NCI-H1092 treated with DMSO at 0.1 percent for 48 hours (cell line): ENCODE data around the gene MRPL48.
"Not testable (repeated sequence)": the region's sequence is repeated elsewhere in the genome, so short reads cannot be mapped to it uniquely, and the experiment has no call there.

Experiments
- DNase-seq: peaks from one replicate; lab custom pipeline; 2025; lab: John Stamatoyannopoulos, UW

MRPL48 gene

DNA sequence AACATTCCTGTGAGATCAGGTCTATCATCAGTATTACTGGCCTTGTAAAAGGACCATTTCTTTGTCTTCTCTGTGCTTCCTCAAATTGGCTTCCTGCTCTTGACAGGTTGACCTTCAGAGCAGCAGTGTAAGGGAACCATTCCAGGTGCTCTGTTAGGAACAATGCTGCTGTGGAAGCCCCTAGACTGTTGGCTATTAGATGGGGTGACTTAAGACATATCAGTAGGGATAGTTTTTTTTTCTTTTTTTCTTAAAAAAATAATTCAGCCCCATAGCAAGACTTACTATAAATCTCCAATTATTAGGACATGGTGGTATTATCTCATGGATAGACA lies 51.4 kb downstream of the MRPL48 start:
- DNase-seq, result no peak

DNA sequence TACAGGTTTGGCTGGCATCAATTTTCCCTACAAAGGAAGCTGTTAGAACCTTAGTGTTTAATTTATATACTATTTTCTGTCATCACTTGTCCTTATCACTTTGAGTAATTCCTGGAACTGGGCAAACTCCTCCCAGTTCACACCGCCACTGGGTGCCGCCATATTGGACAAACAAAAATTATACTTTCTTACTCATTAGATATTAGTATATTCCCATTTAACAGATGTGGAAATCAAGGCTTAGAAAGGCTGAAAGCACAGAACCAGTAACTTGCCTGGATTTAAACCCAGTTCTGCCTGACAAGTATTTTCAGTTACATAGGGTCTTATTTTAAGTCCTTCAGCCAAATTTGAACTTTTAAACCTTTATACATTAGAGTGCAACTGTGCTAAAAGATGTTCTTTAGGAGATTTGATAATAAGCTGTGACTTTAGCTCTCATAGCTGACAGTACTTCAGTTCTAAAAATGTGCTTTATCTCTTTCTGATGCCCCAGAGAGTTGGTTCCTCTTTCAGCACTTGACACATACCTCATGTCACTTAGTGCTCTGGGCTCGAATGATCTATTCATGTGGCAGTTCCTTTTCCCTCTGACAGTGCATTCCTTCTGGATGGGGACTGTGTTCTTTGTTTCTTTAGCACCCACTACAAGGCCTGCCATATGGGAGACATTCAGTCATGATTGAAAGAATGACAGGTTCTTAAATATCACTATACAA lies 63.5 kb downstream of the MRPL48 start:
- DNase-seq, result no peak

GRCh38 chr11:73852049-73852448 lies 64.4 kb downstream of the MRPL48 start:
- no peak for DNase-seq

DNA sequence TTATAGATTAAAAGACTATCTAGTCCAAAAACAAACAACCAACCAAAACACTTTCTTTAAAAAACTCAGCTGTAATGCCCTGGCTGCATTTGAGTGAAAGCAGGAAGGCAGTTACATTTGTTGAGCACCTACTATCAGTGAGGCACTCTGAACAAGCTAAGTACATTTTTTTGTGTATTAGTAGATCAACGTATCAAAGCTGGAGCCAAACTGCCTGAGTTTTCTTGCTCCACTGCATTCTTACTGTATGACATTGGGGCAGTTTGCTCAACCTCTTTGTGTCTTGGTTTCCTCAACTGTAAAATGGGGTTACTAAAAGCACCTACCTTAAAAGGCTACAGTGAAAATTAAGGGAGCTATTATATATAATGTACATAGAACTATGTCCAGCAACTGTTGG lies 67.0 kb downstream of the MRPL48 start:
- DNase-seq, result no peak

DNA sequence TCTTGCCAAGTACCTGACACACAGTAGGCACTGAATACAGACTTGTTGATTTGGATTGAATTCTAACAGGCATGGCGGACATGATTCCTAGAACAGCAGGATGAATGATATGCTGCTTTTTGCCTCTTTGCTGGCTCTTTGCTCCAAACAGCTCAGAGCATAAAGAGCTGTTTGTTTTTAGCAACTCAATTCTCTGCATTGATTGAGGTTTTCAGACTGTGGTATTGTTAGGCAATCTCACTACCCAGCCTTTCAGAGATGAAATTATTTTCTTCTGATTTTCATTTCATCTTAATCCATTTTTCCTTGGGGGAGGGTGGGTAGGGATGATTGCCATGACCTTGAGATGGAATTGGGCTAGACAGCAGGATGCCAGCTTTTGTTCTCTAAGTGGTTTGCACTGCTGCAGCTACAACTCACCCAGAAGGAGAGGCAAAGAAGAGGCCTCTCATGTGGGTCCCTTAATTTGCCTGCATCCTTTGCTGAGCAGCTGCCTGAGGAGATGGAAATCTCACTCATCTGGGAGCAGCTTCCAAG lies 68.4 kb downstream of the MRPL48 start:
- DNase-seq, result peak; percentile 50

GRCh38 chr11:73859671-73860070 lies 72.0 kb downstream of the MRPL48 start:
- no peak for DNase-seq

GRCh38 chr11:73860202-73860601 lies 72.5 kb downstream of the MRPL48 start:
- no peak for DNase-seq

- no peak for DNase-seq
Observed at GRCh38 chr11:73862986-73863385, 75.3 kb downstream of the MRPL48 start.

DNA sequence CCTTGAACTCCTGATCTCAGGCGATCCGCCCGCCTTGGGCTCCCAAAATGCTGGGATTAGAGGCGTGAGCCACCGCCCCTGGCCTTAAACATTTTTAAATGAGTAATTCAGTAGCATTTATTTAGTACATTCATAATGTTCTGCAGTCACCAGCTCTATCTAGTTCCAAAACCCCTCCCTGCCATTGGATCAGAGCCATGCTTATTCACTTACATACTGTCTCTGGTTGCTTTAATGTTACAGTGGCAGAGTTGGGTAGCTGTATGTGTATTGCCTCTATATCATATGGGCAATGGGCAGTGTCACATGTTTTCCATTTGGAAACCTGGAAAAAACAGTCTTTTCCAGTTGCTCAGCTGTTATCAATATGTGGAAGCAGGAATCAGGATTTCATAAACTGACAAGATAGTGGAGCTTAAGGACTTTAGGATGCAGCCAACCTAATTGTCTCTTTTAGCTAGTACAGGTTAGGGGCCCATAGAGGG lies 78.5 kb downstream of the MRPL48 start:
- no peak for DNase-seq

GRCh38 chr11:73866586-73866996 lies 78.9 kb downstream of the MRPL48 start:
- DNase-seq, result no peak

GRCh38 chr11:73869332-73869949 lies 81.8 kb downstream of the MRPL48 start:
- no peak for DNase-seq

DNA sequence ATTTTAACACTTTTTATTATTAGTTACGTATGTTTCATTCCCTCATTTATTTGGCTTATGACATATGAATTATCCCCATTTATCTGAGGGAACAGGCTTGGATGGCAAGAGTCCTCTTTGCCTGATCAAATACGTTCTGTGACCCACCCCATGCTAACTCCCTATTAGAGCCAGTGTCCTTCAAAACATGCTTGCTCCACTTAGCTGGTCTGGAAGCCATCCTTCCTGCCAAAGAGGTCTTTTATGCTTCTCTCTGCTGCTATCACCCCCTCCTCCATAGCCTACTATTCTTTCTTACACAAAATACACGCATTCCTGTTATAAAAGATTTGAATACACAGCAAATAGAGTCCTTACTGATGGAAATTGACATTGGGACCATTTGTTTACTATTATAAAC lies 82.6 kb downstream of the MRPL48 start:
- DNase-seq, result no peak

DNA sequence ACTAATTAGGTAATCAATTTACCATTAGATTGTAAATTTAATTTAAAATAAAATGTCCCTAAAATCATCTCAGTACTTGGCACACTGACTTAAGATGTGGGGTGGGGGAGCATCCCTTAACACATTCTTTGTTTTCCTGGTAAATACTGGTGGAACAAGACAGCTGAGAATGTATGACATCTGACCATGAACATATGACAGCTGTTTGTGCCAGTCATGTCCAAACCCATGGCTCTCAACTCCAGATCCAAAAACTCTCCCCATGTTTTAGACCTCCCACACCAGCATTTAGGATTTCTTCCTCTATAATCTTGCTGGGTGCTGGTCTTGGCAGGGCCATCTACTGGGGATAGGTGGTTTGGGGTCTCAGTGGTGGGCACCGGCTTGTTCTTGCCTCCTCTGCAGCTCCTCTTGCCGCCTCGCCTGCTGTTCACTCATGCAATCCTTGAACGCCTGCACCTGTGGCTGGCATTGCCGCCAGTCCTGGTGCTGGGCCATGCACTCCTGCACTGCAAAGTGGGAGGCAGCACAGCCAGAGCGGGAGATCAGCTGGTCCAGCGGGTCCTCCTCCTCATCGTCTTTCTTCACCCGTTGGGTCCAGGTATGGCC lies 85.2 kb downstream of the MRPL48 start:
- DNase-seq, result no peak

GRCh38 chr11:73875380-73875779 lies 87.7 kb downstream of the MRPL48 start:
- no peak for DNase-seq

GRCh38 chr11:73875840-73876239 lies 88.2 kb downstream of the MRPL48 start:
- peak; percentile 30 for DNase-seq

DNA sequence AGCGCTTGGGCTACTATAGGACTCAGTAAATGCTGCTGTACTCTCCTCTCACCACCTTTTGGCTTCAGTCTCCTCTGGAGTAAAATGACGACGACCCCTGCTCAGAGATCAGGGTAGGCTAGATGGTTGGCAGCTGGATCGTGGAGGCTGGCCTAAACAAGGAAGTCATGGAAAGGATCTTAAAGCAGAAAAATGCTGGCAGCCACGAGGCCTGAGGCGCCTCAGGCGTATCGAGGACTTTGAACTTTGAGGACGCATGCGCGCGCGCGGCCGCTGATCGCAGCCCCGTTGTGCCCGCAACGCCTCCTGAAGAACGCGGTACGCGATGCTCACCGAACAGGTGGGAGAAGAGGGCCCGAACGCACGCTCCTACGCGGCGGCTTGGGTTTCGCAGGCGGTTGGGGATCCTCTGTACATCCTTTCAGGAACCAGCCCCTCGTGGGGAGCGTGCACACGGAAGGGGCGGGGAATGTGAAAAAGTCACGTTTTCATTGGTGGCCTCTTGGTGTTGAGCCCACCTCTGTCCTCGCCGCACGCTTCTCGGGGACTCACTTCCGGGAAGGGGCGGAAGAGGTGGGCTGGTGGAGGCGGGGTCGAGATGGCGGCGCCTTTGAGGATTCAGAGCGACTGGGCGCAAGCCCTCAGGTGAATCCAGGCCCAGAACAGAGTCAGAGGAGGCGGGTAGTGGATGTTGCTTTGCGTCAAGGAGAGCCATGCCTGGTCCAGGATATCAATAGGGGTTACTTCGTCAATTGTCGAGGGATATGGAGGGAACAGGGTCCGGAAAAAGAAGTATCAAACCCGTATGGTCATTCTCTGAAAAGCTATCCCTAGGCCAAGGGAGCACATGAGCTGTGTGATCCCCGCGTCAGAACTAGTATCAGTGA lies 89.0 kb downstream of the MRPL48 start, which contains the start of the genes COA4 and PAAF1:
TSS of gene COA4 (minus strand) at position 423 of the 887 bp plus-strand sequence. CDS start 3,468 bp downstream, outside the sequence.
TSS of gene PAAF1 (plus strand) at position 576 of the 887 bp plus-strand sequence. CDS start at position 599, 23 bp downstream.
- peak; percentile 99 for DNase-seq

DNA sequence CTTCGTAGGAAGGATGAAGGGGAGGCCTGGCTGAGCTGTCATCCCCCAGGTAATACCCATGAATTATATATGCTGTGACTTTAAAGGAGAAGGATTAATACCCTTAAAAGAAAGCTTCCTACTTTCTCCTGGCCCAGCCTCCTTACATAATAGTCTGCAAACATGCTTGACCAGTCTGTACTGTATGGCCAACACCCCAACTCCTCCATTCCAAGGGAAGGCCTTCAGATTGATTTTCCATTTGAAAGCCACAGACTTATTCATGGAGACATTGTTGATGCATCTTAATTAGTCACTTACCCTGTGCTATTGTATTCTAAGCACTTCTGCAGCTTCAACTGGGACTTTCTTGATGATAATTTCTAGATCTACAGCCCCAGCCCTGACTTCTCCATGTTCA lies 91.1 kb downstream of the MRPL48 start:
- no peak for DNase-seq

GRCh38 chr11:73880449-73880848 lies 92.8 kb downstream of the MRPL48 start:
- not testable (repeated sequence) for DNase-seq

- DNase-seq, result no peak
Observed at GRCh38 chr11:73883856-73884255, 96.2 kb downstream of the MRPL48 start.

- no peak for DNase-seq
Observed at GRCh38 chr11:73888244-73888643, 100.6 kb downstream of the MRPL48 start.

GRCh38 chr11:73889019-73889418 lies 101.3 kb downstream of the MRPL48 start:
- no peak for DNase-seq

DNA sequence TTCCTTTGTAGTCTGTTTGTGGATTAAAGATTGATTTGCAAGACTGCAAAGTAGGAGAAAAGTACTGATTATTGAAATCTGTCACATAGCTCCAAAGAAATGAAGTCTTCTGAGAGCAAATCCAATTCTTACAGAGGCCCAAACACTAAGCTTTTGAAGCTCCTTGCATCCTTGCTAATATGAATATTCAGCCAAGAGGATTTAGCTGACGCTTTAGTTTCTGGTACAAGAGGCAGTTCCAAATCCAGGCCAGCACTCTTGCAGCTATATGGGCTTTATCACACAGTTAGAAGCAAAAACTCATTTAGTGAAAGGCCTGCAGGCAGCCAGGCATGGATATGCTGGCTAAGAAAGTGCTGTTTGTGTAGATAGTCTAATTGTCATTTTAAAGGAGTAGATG lies 101.9 kb downstream of the MRPL48 start:
- no peak for DNase-seq
